Measurements from ENCODE around the gene HOXC10. TPM values are rescaled to one million over a fixed set of nuclear protein-coding genes. Genes with fewer than 3 reads are reported as not detected.

Gene HOXC10
- total RNA-seq, 3 donors from 2014 or later (not counting 1 experiment from before 2014, with no cell fraction given), result not detected

DNA sequence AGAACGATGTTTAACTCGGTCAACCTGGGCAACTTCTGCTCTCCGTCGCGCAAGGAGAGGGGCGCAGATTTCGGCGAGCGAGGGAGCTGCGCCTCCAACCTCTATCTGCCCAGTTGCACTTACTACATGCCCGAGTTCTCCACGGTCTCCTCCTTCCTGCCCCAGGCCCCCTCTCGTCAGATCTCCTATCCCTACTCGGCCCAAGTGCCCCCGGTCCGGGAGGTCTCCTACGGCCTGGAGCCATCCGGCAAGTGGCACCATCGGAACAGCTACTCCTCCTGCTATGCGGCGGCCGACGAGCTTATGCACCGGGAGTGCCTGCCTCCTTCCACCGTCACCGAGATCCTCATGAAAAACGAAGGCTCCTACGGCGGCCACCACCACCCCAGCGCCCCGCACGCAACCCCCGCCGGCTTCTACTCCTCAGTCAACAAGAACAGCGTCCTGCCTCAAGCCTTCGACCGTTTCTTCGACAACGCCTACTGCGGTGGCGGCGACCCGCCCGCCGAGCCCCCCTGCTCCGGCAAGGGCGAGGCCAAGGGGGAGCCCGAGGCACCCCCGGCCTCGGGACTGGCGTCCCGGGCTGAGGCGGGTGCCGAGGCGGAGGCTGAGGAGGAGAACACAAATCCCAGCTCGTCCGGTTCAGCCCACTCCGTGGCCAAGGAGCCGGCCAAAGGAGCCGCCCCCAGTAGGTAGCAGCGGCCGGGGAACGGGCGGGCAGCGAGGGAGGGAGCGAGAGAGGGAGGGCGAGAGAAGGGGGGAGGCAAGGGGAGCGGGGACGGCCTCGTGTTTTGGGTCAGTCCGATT is 11.5 kb upstream of the HOXC10 start:
- Histone ChIP-seq H3K4me3 (ENCODE audit: low read length) (no peak overlapping the region), H3K36me3 (ENCODE audit: control insufficient read depth, insufficient read depth, low read length) (no peaks in the 10 kb centered on the region), H3K27me3 (ENCODE audit: control insufficient read depth, insufficient read depth, low read length) (peaks cover 91% of the 10 kb centered on the region), H3K4me1 (ENCODE audit: control insufficient read depth, insufficient read depth, low read length) (peaks cover 32% of the 10 kb centered on the region), H3K9me3 (ENCODE audit: control insufficient read depth, insufficient read depth, low read length) (peaks cover 5% of the 10 kb centered on the region), H3K27ac (ENCODE audit: low read length) (no peak overlapping the region)
- H3K27me3 Mint-ChIP-seq (ENCODE audit: low read depth in 2 of 2), result peaks cover 81 to 84% of the 10 kb centered on the region in 2 donors
- TF ChIP-seq, protein P1, sequence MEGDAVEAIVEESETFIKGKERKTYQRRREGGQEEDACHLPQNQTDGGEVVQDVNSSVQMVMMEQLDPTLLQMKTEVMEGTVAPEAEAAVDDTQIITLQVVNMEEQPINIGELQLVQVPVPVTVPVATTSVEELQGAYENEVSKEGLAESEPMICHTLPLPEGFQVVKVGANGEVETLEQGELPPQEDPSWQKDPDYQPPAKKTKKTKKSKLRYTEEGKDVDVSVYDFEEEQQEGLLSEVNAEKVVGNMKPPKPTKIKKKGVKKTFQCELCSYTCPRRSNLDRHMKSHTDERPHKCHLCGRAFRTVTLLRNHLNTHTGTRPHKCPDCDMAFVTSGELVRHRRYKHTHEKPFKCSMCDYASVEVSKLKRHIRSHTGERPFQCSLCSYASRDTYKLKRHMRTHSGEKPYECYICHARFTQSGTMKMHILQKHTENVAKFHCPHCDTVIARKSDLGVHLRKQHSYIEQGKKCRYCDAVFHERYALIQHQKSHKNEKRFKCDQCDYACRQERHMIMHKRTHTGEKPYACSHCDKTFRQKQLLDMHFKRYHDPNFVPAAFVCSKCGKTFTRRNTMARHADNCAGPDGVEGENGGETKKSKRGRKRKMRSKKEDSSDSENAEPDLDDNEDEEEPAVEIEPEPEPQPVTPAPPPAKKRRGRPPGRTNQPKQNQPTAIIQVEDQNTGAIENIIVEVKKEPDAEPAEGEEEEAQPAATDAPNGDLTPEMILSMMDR (IDR thresholded peaks at IDR 0.05), result no peak
- DNase-seq (peak in 1 of 2 donors; percentile 46), ATAC-seq (peak in 2 of 3 donors; percentile 16 to 31)
- H3K27ac Mint-ChIP-seq, result peak overlapping the region in 1 of 2 donors; percentile 75
- no peaks in the 10 kb centered on the region for H3K9me3 Mint-ChIP-seq
- intact Hi-C loops (cut with micrococcal nuclease), result no loop called here
- 7% methylated on average over 67 of the region's 71 CpGs for WGBS (ENCODE audit: insufficient coverage)
- H3K4me1 Mint-ChIP-seq, result peaks cover 18 to 31% of the 10 kb centered on the region in 2 donors
- peak overlapping the region; percentile 84 for H3K4me3 Mint-ChIP-seq
- H3K36me3 Mint-ChIP-seq, result no peaks in the 10 kb centered on the region

DNA sequence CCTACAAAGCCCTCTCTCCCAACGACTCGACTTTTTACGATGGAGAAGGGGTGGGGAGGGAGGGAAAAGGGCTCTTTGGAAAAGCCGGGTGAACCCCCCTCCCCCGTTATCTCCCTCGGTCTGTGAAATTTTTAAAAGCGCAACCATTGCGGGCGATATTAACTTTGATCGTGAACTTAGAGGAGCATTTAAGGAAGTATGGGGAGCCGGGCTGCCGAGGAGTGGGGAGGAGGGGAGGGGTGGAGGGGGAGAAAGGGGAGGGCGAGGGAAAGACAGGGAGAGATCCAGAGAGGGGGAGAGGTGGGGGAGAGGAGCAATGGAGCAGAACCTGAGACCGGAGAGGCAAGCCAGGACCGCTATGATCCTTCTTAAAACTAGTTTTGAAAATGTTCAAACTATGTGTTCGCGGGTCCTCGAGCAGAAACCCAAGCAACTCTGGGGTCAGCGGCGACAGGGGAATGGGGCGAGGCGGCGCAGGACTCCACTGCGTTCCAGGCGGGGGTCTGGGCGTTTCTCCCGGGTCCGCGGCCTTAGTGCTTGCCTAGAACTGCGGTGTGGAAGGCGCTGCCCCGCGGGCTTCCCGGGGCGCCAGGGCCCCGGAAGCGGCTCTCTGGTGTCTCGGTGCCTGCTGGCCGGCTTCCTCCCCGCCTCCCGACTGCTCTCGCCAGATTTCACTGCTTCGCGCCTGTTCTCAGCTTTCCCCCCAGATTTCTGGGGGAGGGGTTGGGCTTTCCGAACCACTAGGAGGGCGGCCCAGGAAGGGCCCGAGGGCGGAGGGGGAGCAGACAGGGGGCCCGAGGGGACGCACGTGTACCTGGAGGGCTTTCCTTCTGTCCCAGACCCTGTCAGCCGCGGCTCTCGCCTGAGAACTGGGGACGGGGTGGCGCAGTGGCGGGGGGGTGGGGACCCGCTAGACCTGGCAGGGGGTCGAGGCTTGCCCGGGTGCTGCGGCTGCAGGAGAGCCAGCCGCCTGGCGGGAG is 10.6 kb upstream of the HOXC10 start, which contains the start of gene HOTAIR:
Gene HOTAIR, minus strand, starts transcription at position 871 of the 980 bp plus-strand sequence.
- intact Hi-C loops (cut with micrococcal nuclease), result loop anchor here (5.0 kb wide), 1 partner anchor 38 kb away; no protein-coding TSS in a partner anchor
- Mint-ChIP-seq H3K4me3 (peak within 1 kb of the TSS; percentile 82), H3K9me3 (no peaks in the 10 kb centered on the region), H3K4me1 (peaks cover 18 to 31% of the 10 kb centered on the region in 2 donors), H3K27ac (no peak within 1 kb of the TSS), H3K36me3 (no peaks in the 10 kb centered on the region), H3K27me3 (ENCODE audit: low read depth in 2 of 2) (peaks cover 81 to 83% of the 10 kb centered on the region in 2 donors)
- 3% methylated on average over 58 of the region's 63 CpGs for WGBS (ENCODE audit: insufficient coverage)
- Histone ChIP-seq H3K9me3 (ENCODE audit: control insufficient read depth, insufficient read depth, low read length) (peaks cover 5% of the 10 kb centered on the region), H3K27me3 (ENCODE audit: control insufficient read depth, insufficient read depth, low read length) (peaks cover 90% of the 10 kb centered on the region), H3K27ac (ENCODE audit: low read length) (no peak within 1 kb of the TSS), H3K4me1 (ENCODE audit: control insufficient read depth, insufficient read depth, low read length) (peaks cover 32% of the 10 kb centered on the region), H3K36me3 (ENCODE audit: control insufficient read depth, insufficient read depth, low read length) (no peaks in the 10 kb centered on the region), H3K4me3 (ENCODE audit: low read length) (peak within 1 kb of the TSS; percentile 12)
- TF ChIP-seq, protein P1 (IDR thresholded peaks at IDR 0.05), result no peak
- DNase-seq, result peak in 1 of 2 donors; percentile 65
- ATAC-seq, result peak; percentile 38 to 72 (median 70)

DNA sequence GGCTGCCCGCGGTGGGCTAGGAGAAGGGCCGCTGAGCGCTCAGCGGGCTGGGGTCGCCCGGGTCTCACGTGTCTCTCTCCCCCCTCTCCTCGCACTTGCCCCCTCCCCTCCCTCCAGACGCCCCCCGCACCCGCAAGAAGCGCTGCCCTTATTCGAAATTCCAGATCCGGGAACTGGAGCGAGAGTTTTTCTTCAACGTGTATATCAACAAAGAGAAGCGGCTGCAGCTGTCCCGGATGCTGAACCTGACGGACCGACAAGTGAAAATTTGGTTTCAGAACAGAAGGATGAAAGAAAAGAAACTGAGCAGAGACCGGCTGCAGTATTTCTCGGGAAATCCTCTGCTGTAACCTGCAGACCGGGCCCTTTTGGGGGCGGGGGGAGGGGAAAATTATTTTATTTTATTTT is 9.9 kb upstream of the HOXC10 start:
- Mint-ChIP-seq H3K4me1 (peaks cover 18 to 31% of the 10 kb centered on the region in 2 donors), H3K36me3 (no peaks in the 10 kb centered on the region), H3K4me3 (peak overlapping the region; percentile 13), H3K9me3 (no peaks in the 10 kb centered on the region), H3K27me3 (ENCODE audit: low read depth in 2 of 2) (peaks cover 82 to 83% of the 10 kb centered on the region in 2 donors), H3K27ac (no peak overlapping the region)
- no peaks in the 10 kb centered on the region for H3K36me3 ChIP-seq (ENCODE audit: control insufficient read depth, insufficient read depth, low read length)
- 5% methylated on average over 23 of the region's 25 CpGs for WGBS (ENCODE audit: insufficient coverage)
- intact Hi-C loops (cut with micrococcal nuclease), result loop anchor here (5.0 kb wide), 1 partner anchor 37 kb away; no protein-coding TSS in a partner anchor
- H3K4me3 ChIP-seq (ENCODE audit: low read length), result no peak overlapping the region
- no peak for ATAC-seq
- TF ChIP-seq, protein P1 (IDR thresholded peaks at IDR 0.05), result no peak
- H3K9me3 ChIP-seq (ENCODE audit: control insufficient read depth, insufficient read depth, low read length), result peaks cover 5% of the 10 kb centered on the region
- DNase-seq, result no peak
- H3K4me1 ChIP-seq (ENCODE audit: control insufficient read depth, insufficient read depth, low read length), result peaks cover 32% of the 10 kb centered on the region
- H3K27me3 ChIP-seq (ENCODE audit: control insufficient read depth, insufficient read depth, low read length), result peaks cover 90% of the 10 kb centered on the region
- H3K27ac ChIP-seq (ENCODE audit: low read length), result no peak overlapping the region

All from natural killer cell (primary cell).